ENCODE measurements around the gene SPDYE4. TPM values are rescaled to one million over a fixed set of nuclear protein-coding genes. Genes with fewer than 3 reads are reported as not detected.

The SPDYE4 gene
- total and polyA plus RNA-seq, 9 donors, result not detected

DNA sequence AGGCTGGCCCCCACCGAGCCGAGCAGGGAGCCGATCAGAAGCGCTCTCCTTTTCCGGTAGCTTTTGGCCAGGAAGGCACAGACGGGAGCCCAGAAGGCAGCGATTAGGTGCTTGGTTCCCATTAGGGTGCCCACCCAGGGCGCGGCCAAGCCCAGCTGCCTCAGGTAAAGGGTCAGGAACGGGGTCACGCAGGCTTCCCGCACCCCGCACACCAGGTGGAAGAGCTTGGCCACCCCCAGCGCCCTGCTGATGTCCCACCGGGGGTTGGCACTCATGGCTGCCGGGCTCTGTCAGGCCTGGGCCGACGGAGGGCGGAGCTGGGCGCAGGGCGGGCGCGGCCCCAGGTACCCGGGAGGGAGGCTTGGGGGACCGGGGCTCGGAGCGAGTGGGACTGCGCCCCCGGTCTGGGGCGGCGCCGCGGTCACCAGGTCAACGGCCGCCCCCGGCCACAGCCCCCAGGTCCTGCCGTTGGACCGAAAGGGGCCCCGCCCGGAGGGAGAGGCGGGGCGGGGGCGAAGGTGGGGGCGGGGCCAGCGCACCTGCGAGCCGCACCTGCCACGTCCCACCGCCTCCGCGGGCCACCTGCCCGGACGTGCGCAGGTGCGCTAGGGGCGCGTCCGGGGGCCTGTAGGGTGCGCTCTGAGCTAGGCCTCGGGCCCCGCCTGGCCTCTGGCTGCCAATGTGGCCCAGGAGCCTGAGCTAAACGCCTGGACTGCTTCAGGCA is 40.7 kb upstream of the SPDYE4 start, which contains the start of gene MFSD6L:
TSS of gene MFSD6L (minus strand) at position 520 of the 724 bp plus-strand sequence. CDS start at position 275, 245 bp downstream.
- Histone ChIP-seq H3K9me3 (no peaks in the 10 kb centered on the region), H3K4me1 (ENCODE audit: insufficient read depth) (no peaks in the 10 kb centered on the region), H3K36me3 (no peaks in the 10 kb centered on the region), H3K4me3 (no peak within 1 kb of the TSS), H3K27ac (no peak within 1 kb of the TSS), H3K27me3 (no peaks in the 10 kb centered on the region)
- WGBS, 3 donors, result 12 to 21% (median 17%) methylated on average over 25 to 62 of the region's 62 CpGs
- TF ChIP-seq, protein P1, sequence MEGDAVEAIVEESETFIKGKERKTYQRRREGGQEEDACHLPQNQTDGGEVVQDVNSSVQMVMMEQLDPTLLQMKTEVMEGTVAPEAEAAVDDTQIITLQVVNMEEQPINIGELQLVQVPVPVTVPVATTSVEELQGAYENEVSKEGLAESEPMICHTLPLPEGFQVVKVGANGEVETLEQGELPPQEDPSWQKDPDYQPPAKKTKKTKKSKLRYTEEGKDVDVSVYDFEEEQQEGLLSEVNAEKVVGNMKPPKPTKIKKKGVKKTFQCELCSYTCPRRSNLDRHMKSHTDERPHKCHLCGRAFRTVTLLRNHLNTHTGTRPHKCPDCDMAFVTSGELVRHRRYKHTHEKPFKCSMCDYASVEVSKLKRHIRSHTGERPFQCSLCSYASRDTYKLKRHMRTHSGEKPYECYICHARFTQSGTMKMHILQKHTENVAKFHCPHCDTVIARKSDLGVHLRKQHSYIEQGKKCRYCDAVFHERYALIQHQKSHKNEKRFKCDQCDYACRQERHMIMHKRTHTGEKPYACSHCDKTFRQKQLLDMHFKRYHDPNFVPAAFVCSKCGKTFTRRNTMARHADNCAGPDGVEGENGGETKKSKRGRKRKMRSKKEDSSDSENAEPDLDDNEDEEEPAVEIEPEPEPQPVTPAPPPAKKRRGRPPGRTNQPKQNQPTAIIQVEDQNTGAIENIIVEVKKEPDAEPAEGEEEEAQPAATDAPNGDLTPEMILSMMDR (IDR thresholded peaks at IDR 0.05), result no peak
- TF ChIP-seq EP300 (IDR thresholded peaks at IDR 0.05) (no peak), POLR2A (IDR thresholded peaks at IDR 0.05) (no peak)
- no peak for DNase-seq
- intact Hi-C loops (cut with DNase I), result no loop called here

DNA sequence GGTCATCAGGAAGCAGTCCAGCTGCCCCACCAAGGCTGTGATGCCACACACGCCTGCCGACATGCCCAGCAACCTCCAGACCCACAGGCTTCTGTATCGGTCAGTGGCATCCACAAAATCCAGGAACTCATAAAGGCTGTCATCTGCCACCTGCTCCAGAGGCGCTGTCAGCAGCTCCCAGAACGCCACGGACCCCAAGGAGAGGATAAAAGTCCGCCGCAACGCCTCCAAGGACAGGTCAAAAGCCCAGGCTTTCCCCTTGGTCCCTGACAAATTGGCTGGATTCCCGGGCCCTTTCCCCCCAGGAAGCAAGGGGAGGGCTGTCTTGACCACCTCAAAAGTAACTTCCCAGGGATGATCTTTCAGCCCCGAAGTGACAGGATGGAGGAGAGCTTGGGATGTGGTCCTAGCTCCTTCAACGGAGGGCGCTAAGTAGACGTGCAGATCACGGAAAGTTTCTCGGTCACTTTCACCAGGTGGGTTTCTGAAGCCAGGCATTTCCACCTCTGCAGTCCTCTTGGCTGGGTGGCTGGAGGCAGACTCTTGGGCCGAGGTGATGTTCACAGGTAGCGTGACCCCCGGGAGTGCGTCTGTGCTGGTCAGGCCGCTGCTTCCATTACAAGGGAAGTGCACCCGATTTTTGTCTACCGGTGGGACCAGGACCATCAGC is 40.0 kb upstream of the SPDYE4 start:
- Histone ChIP-seq H3K9me3 (no peaks in the 10 kb centered on the region), H3K4me3 (no peak overlapping the region), H3K27ac (no peak overlapping the region), H3K27me3 (no peaks in the 10 kb centered on the region), H3K36me3 (no peaks in the 10 kb centered on the region), H3K4me1 (ENCODE audit: insufficient read depth) (no peaks in the 10 kb centered on the region)
- intact Hi-C loops (cut with DNase I), result no loop called here
- DNase-seq, result no peak
- WGBS, 3 donors, result 60 to 68% (median 68%) methylated on average over 23 of the region's 23 CpGs
- TF ChIP-seq POLR2A (IDR thresholded peaks at IDR 0.05) (no peak), EP300 (IDR thresholded peaks at IDR 0.05) (no peak)
- TF ChIP-seq, protein P1 (IDR thresholded peaks at IDR 0.05), result no peak

DNA sequence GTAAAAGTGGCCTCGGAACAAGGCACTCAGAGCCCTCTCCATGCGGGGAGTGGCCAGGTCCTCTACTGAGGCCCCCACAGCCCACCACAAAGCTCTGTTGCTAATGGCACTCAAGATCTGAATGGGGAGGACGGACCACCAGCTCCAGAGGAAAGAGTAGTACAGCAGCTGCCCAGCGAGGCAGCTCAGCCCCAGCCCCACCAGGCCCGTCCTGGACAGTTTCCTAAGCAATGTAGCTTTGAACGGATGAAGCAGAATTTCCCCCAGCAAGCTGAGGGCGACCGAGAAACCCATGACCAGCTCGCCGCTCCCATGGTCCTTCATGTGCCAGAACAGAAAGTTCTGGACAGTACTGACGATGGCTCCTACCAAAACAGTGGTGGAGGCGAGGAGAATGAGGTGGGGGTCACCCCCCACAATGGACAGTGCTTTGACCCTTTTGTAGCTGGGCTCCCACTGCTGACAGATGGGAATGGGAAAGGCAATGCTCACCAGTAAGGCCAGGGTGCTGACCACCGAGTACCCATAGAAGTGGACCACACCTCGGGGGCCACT is 39.4 kb upstream of the SPDYE4 start:
- intact Hi-C loops (cut with DNase I), result no loop called here
- Histone ChIP-seq H3K27me3 (no peaks in the 10 kb centered on the region), H3K9me3 (no peaks in the 10 kb centered on the region), H3K27ac (no peak overlapping the region), H3K4me1 (ENCODE audit: insufficient read depth) (no peaks in the 10 kb centered on the region), H3K4me3 (no peak overlapping the region), H3K36me3 (no peaks in the 10 kb centered on the region)
- no peak for DNase-seq
- 83 to 91% (median 88%) methylated on average over 14 of the region's 14 CpGs for WGBS, 3 donors
- TF ChIP-seq, protein P1 (IDR thresholded peaks at IDR 0.05), result no peak

DNA sequence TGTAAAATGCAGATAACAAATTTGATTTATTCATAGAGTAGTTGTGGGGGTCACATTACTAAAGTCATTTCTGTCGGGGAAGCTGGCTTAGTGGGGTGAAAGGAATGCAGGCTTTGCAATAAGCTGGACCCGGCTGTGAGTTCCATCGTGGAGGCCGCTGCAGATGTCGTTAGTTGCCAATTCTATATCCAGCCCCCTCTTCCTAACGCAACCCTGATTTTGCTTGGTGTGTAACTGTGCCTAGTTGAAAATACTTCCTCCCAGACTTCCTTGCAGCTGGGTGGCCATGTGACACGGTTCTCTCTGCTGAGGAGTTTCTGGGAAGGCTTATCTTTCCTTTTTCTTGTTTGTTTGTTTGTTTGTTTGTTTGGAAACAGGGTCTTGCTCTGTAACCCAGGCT is 36.3 kb upstream of the SPDYE4 start:
- TF ChIP-seq POLR2A (IDR thresholded peaks at IDR 0.05), result no peak
- TF ChIP-seq, protein P1 (IDR thresholded peaks at IDR 0.05), result no peak
- no peak for TF ChIP-seq EP300 (IDR thresholded peaks at IDR 0.05)
- DNase-seq, result no peak
- Histone ChIP-seq H3K4me1 (ENCODE audit: insufficient read depth) (no peaks in the 10 kb centered on the region), H3K36me3 (no peaks in the 10 kb centered on the region), H3K9me3 (no peaks in the 10 kb centered on the region), H3K27me3 (no peaks in the 10 kb centered on the region), H3K4me3 (no peak overlapping the region), H3K27ac (no peak overlapping the region)
- WGBS, 3 donors, result 10 to 14% (median 13%) methylated on average over 7 of the region's 7 CpGs
- intact Hi-C loops (cut with DNase I), result no loop called here
